Coronary artery (tissue), 2 donors: ENCODE measurements around the gene PLK4.

Source experiments
- DNase-seq: peaks from one replicate; pipeline ENCODE4 v3.0.0-alpha.2; 2017; ENCODE audit warnings: low spot score
- H3K27ac ChIP-seq, 2 donors: fragments of 200-600 bp; sonication (generic); one replicate each; pipeline ENCODE4 v1.5.1; 2016 to 2019
- H3K4me3 ChIP-seq: fragments of 200-600 bp; sonication (generic); 2 replicates; pipeline ENCODE4 v1.5.1; 2016; ENCODE audit warnings: mild to moderate bottlenecking, moderate library complexity
- CTCF ChIP-seq: fragments of 200-600 bp; sonication (generic); IDR thresholded peaks from one replicate; pipeline ENCODE4 v1.5.1; 2019; ENCODE audit warnings: antibody characterized with exemption

Gene PLK4

DNA sequence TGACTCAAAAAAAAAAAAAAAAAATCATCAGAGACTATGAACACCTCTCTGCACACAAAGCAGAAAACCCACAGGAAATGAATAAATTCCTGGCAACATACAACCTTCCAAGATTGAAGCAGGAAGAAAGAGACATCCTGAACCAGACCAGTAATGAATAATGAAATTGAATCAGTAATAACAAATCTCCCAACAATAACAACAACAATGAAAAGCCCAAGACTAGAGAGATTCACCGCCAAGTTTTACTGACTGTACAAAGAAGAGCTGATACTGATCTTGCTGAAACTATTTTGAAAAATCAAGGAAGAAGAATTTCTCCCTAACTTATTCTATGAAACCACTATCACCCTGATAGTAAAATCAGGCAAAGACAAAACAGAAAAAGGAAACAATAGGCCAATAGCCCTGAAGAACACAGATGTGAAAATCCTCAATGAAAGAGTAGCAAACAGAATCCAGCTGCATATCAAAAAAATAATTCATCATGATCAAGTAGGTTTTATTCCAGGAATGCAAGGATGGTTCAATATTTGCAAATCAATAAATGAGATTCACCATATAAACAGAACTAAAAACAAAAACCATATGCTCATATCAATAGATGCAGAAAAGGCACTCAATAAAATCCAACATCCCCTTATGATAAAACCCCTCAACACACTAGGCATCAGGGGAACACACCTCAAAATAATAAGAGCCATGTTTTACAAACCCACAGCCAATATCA, 31.0 kb upstream of the PLK4 start:
- Histone ChIP-seq H3K27ac (no peak overlapping the region), H3K4me3 (no peak overlapping the region)
- TF ChIP-seq CTCF = no peak
- no peak for DNase-seq

GRCh38 chr4:127852661-127853060, 28.0 kb upstream of the PLK4 start:
- no peak for DNase-seq
- no peak for TF ChIP-seq CTCF
- no peak overlapping the region for H3K27ac ChIP-seq

GRCh38 chr4:127856196-127856812, 24.4 kb upstream of the PLK4 start:
- H3K4me3 ChIP-seq = no peak overlapping the region
- no peak for TF ChIP-seq CTCF
- no peak overlapping the region for H3K27ac ChIP-seq
- DNase-seq = no peak

More at GRCh38 chr4:127852661-127853060, 28.0 kb upstream of the PLK4 start:
- H3K4me3 ChIP-seq = no peak overlapping the region

DNA sequence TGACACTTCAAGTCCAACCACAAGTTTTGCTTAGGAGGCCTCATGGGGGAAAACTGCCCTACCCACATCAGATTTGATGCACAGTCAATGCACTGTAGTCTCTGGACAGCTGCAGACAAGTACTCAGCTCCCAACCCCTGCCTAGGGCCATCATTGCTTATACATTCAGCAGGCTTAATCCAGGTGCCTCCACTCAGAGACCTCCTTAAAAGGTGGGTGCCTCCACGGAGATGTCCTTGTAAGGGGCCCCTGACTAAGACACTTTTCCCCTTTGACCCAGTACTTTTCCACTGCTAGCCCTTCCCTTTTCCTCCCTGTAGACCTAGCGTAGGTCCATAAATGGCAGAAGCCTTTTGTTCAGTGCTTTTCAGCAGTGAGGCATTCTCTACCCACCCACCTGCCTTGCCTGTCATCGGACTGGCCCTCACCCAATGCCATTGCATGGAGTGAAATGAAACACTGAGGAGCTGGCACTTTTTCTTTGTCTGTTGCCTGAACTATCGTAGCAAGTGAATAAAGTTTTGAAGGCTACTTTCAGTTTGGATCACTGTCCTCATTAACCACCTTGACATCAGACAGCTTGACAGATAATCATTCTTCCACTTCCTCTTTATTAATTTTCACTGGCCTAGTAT, 23.8 kb upstream of the PLK4 start:
- Histone ChIP-seq H3K27ac (no peak overlapping the region), H3K4me3 (no peak overlapping the region)
- no peak for DNase-seq
- TF ChIP-seq CTCF = no peak

DNA sequence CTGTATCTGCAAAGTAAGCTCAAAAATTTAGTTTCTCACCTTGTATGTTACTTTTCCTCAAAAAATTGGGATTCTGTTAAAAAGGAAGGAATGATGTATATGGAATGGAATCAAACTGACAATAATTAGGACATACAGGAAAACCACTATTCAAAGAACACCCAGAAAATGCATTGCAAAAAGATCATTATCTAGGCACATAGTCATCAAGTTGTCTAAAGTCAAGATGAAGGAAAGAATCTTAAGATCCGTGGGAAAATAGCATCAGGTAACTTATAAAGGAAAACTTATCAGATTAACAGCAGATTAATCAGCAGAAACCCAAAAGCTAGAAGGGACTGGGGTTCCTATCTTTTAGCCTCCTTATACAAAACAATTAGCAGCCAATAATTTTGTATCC, 23.1 kb upstream of the PLK4 start:
- no peak overlapping the region for H3K4me3 ChIP-seq
- no peak for TF ChIP-seq CTCF
- DNase-seq = no peak
- H3K27ac ChIP-seq = no peak overlapping the region

GRCh38 chr4:127868196-127868595, 12.5 kb upstream of the PLK4 start:
- Histone ChIP-seq H3K4me3 (no peak overlapping the region), H3K27ac (no peak overlapping the region)
- no peak for TF ChIP-seq CTCF
- no peak for DNase-seq
